HG02759 (cell line): ENCODE measurements around the gene AKAP6.

ENCODE experiments used
- ATAC-seq: cut with Tn5 transposase; IDR thresholded peaks from one replicate; pipeline ENCODE4 v1.9.1; 2021; ENCODE audit warnings: mild to moderate bottlenecking, moderate library complexity; ENCODE audit not compliant: unreplicated experiment

The AKAP6 gene

DNA sequence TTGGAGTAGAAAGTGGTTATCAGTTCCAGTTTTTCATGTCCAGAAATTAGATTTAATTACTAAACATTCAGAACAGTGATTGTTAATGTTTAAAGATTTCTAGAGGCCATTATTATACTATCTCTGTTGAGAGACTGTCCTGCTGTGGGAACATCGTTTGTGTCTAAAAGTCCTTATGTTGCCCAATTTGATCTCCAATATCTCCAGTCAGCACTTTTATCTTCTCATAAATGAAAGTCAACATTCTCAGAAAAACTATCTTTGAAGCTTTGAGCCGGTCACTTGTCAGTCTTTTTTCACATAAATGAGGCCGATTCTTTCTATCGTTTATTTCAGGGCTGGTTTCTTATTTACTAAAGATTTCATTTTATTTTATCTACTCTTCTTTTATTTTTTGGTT lies 518.8 kb downstream of the AKAP6 start:
- no peak for ATAC-seq

DNA sequence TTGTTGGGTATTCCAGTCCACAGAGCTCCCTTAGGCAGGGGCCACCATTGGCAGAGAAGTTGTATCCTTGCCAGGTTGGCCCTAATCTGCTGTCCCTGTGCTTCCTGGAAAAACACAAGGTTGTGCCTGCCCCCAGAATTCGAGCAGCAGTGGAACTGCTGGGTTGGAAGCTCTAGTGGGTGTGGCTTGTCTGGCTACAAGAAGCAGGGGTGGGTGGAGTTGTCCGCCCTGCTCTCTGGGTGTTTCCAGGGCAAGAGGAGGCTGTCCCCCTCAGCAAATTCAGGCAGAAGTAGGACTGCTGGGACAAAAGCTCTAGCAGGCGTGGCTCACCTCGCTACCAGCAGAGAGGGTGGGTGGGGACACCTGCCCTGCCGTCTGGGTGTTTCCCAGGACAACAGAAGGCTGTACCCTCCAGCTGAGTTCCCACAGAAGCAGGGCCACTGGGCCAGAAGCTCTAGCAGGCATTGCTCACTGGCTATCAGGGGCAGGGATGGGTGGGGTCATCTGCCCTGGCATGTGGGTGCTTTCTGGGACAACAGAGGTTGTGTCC lies 536.8 kb downstream of the AKAP6 start:
- no peak for ATAC-seq

DNA sequence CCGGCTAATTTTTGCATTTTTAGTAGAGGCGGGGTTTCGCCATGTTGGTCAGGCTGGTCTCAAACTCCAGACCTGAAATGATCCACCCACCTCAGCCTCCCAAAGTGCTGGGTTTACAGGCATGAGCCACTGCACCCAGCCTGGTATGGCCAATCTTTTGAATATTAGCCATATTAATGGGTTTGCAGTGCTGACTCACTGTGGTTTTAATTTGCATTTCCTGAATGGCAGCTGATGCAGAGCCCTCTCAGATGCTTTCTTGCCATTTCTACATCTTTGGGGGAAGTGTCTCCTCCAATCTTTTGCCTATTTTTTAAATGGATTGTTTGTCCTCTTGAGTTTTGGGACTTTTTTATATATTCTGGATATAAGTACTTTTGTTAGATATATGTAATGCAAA lies 554.1 kb downstream of the AKAP6 start:
- no peak for ATAC-seq
